ENCODE data around the gene RAB7A. TPM values are rescaled to one million over a fixed set of nuclear protein-coding genes. Genes with fewer than 3 reads are reported as not detected.

Gene RAB7A
- total and polyA plus RNA-seq, 4 donors: 127 to 271 (median 209) TPM

DNA sequence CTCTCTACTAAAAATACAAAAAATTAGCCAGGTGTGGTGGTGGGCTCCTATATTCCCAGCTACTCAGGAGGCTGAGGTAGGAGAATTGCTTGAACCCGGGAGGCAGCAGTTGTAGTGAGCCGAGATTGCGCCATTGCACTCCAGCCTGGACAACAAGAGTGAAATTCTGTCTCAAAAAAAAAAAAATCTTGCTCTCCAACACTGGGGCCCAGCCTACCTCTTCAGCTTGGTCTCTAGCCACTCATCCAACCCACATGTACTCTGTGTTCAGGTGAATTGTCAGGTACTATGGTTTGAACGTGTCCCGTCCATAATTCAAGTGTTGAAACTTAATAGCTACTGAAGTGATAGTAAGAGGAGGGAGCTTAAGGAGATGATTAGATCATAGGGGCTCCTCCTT, 22.4 kb upstream of the RAB7A start:
- DNase-seq (peak in 1 of 3 donors; percentile 41), ATAC-seq (ENCODE audit: insufficient read depth, low FRiP score) (peak; percentile 53)
- TF ChIP-seq, protein P1, sequence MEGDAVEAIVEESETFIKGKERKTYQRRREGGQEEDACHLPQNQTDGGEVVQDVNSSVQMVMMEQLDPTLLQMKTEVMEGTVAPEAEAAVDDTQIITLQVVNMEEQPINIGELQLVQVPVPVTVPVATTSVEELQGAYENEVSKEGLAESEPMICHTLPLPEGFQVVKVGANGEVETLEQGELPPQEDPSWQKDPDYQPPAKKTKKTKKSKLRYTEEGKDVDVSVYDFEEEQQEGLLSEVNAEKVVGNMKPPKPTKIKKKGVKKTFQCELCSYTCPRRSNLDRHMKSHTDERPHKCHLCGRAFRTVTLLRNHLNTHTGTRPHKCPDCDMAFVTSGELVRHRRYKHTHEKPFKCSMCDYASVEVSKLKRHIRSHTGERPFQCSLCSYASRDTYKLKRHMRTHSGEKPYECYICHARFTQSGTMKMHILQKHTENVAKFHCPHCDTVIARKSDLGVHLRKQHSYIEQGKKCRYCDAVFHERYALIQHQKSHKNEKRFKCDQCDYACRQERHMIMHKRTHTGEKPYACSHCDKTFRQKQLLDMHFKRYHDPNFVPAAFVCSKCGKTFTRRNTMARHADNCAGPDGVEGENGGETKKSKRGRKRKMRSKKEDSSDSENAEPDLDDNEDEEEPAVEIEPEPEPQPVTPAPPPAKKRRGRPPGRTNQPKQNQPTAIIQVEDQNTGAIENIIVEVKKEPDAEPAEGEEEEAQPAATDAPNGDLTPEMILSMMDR (IDR thresholded peaks at IDR 0.05; ENCODE audit: control extremely low read depth, extremely low read depth): no peak
- H3K9ac ChIP-seq (ENCODE audit: insufficient read depth in 1 of 2, low read length in 2 of 2): no peak overlapping the region
- no peaks in the 10 kb centered on the region for H3K9me3 ChIP-seq (ENCODE audit: control insufficient read depth in 4 of 4, insufficient read depth in 3 of 4, low read length in 3 of 4)
- WGBS, 2 donors: 67% methylated on average over 5 of the region's 5 CpGs
- H3K27ac ChIP-seq (ENCODE audit: low read depth in 1 of 2, low read length in 1 of 2): no peak overlapping the region
- H3K27me3 ChIP-seq (ENCODE audit: control insufficient read depth in 3 of 3, insufficient read depth in 3 of 3, low read length in 2 of 3): no peaks in the 10 kb centered on the region
- H3K4me3 ChIP-seq: no peak overlapping the region
- H3K4me1 ChIP-seq (ENCODE audit: control insufficient read depth in 5 of 5, insufficient read depth in 5 of 5, low read length in 5 of 5): peaks cover 0 to 9% (median 0%) of the 10 kb centered on the region in 5 donors
- H3K36me3 ChIP-seq (ENCODE audit: control insufficient read depth in 4 of 4, insufficient read depth in 4 of 4, low read length in 4 of 4): no peaks in the 10 kb centered on the region

DNA sequence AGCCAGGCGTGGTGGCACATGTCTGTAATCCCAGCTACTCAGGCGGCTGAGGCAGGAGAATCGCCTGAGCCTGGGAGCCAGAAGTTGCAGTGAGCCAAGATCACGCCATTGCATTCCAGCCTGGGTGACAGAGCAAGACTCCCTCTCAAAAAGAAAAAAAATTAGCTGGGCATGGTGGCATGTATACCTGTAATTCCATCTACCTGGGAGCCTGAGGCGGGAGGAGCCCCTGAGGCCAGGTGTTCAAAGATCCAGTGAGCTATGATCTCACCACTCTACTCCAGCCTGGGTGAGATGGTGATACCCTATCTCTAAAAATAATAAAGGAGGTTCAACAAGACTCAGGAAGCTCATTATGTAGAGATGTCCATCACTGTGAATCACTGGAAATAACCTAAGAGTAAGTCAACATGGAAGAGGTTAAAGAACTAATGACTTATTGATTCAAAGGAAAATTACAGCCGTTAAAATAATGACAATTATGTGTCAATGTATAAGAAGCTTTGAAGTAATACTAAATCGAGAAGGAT, 19.8 kb upstream of the RAB7A start:
- no peaks in the 10 kb centered on the region for H3K27me3 ChIP-seq (ENCODE audit: control insufficient read depth in 3 of 3, insufficient read depth in 3 of 3, low read length in 2 of 3)
- H3K9me3 ChIP-seq (ENCODE audit: control insufficient read depth in 4 of 4, insufficient read depth in 3 of 4, low read length in 3 of 4): peaks cover 0 to 2% (median 0%) of the 10 kb centered on the region in 4 donors
- H3K9ac ChIP-seq (ENCODE audit: insufficient read depth in 1 of 2, low read length in 2 of 2): no peak overlapping the region
- ATAC-seq (ENCODE audit: insufficient read depth, low FRiP score) (no peak), DNase-seq (no peak)
- H3K36me3 ChIP-seq (ENCODE audit: control insufficient read depth in 4 of 4, insufficient read depth in 4 of 4, low read length in 4 of 4): no peaks in the 10 kb centered on the region
- peaks cover 0 to 13% (median 2%) of the 10 kb centered on the region in 5 donors for H3K4me1 ChIP-seq (ENCODE audit: control insufficient read depth in 5 of 5, insufficient read depth in 5 of 5, low read length in 5 of 5)
- H3K4me3 ChIP-seq: no peak overlapping the region
- WGBS, 2 donors: 84 to 95% methylated on average over 7 of the region's 7 CpGs
- H3K27ac ChIP-seq (ENCODE audit: low read depth in 1 of 2, low read length in 1 of 2): no peak overlapping the region
- TF ChIP-seq, protein P1 (IDR thresholded peaks at IDR 0.05; ENCODE audit: control extremely low read depth, extremely low read depth): no peak

DNA sequence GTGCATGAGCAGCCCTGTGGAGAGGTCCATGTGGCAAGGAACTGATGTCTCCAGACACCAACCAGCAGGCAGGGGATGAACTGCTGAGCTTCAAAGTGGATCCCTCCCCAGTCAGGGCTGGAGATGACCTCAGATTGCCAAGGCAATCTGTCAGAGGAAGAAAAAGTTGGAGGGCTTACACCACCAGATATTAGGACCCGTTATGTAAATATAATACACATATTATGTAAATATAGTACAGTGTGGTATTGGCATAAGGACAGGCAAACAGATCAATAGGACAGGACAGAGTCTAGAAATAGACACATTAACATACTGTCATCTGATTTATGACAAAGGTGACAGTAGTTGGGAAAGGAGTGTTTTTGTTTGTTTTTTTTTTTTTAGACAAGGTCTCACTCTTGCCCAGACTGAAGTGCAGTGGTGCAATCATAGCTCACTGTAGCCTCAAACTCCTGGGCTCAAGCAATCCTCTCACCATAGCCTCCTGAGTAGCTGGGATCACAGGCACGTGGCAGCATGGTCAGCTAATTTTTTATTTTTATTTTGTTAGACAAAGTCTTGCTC, 18.0 kb upstream of the RAB7A start:
- Histone ChIP-seq H3K4me3 (no peak overlapping the region), H3K36me3 (ENCODE audit: control insufficient read depth in 4 of 4, insufficient read depth in 4 of 4, low read length in 4 of 4) (no peaks in the 10 kb centered on the region), H3K4me1 (ENCODE audit: control insufficient read depth in 5 of 5, insufficient read depth in 5 of 5, low read length in 5 of 5) (peaks cover 0 to 13% (median 0%) of the 10 kb centered on the region in 5 donors), H3K27me3 (ENCODE audit: control insufficient read depth in 3 of 3, insufficient read depth in 3 of 3, low read length in 2 of 3) (no peaks in the 10 kb centered on the region), H3K9me3 (ENCODE audit: control insufficient read depth in 4 of 4, insufficient read depth in 3 of 4, low read length in 3 of 4) (peaks cover 0 to 2% (median 0%) of the 10 kb centered on the region in 4 donors), H3K27ac (ENCODE audit: low read depth in 1 of 2, low read length in 1 of 2) (no peak overlapping the region), H3K9ac (ENCODE audit: insufficient read depth in 1 of 2, low read length in 2 of 2) (no peak overlapping the region)
- no peak for ATAC-seq (ENCODE audit: insufficient read depth, low FRiP score)
- 71 to 76% methylated on average over 2 of the region's 2 CpGs for WGBS, 2 donors
- TF ChIP-seq, protein P1 (IDR thresholded peaks at IDR 0.05; ENCODE audit: control extremely low read depth, extremely low read depth): no peak
- no peak for DNase-seq
